ENCODE data around the gene COL1A1.

Gene COL1A1

DNA sequence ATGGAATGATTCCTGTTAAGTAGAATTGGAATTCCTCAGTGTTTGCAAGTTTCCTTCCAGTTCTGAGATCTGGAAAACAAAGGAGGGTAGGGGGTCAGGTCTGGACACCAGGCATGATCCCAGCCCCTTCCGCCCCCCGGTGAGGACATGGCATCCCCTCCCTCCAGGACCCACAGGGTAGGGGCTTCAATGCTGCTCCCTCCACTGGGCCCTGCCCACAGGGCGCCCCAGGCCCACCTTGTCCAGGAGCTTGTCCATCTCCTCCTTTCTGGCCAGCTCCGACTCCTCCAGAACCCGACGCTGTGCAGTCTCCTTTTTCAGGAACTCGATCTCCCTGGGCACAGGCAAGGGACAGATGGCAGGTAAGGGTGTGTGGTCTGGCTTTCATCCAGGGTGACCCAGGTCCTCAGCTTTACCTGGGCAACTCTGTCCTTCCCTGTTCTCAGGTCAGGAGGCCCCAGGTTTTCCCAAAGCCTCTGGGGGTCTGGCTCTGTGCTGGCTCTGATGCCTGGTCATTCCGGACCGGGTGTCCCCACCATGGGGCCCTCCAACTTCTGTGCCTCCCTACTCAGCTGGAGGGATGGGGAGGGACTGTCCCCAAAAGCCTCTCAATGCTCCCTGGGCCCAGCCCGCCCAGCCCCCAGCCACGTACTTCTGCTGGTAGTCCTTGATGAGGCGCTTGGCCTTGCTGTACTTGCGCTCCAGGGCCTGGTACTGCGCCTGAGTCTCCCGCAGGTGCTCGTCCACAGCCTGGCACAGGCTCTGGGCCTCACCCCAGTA, 65.9 kb downstream of the COL1A1 start:
- TF ChIP-seq TAF1 (IDR thresholded peaks at IDR 0.05; ENCODE audit: low read depth) = no peak
- TF ChIP-seq EGR1 (IDR thresholded peaks at IDR 0.05) = no peak
- no peak for TF ChIP-seq CREB1 (IDR thresholded peaks at IDR 0.05; ENCODE audit: low read depth)
- TF ChIP-seq FOXM1 (IDR thresholded peaks at IDR 0.05; ENCODE audit: borderline replicate concordance, low read depth) = no peak
- no peak for TF ChIP-seq ZBTB7A (IDR thresholded peaks at IDR 0.05; ENCODE audit: low read depth)
- no peak for TF ChIP-seq TEAD4 (IDR thresholded peaks at IDR 0.05)
- TF ChIP-seq, protein P1, sequence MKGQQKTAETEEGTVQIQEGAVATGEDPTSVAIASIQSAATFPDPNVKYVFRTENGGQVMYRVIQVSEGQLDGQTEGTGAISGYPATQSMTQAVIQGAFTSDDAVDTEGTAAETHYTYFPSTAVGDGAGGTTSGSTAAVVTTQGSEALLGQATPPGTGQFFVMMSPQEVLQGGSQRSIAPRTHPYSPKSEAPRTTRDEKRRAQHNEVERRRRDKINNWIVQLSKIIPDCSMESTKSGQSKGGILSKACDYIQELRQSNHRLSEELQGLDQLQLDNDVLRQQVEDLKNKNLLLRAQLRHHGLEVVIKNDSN (IDR thresholded peaks at IDR 0.05) = no peak
- TF ChIP-seq NFIC (IDR thresholded peaks at IDR 0.05) = no peak
- TF ChIP-seq TCF12 (IDR thresholded peaks at IDR 0.05; ENCODE audit: low read depth) = no peak

DNA sequence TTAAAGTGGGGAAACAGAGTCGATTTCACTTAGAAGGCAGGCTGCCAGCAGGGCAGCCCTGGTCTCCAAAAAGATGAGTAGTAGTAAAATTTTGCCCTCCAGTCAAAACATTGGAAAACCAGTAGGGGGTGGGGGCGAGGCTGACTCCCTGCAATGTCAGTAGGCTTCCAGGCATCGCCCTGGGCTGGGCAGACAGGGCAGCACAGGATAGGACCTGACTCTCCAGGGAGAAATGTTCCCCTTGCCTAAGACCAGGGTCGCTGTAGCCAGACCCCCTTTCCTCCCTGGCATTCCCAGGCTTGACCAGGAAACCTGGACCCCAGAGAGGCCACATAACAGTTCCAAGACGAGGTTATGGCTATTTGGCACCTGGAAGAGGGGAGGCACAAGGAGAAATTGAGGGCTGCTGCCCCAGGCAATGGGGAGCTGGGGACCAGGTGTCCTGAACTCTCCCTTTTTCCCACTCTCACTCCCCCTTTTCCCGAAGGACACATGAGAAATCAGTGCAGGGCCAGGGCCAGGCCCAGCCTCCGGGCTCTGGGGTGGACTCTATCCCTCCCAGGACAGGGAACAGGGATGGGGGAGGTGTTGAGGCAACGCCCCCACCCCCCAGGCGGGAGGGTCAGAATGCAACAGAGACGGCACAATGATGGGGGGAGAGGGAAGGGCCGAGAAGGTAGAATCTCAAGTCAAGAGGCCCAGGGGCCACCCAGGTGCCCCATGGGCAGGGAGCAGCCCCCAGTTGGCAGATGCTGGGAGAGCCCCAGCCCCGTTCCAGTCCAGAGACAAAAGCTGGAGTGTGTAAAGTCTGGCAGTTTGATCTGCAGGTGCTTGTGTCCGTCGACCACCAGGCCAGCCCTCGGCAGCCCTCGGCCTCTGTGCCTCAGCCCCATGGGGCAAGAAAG, 67.0 kb downstream of the COL1A1 start:
- no peak for TF ChIP-seq TEAD4 (IDR thresholded peaks at IDR 0.05)
- TF ChIP-seq RAD21 (IDR thresholded peaks at IDR 0.05; ENCODE audit: low read depth) = no peak
- TF ChIP-seq CEBPB (IDR thresholded peaks at IDR 0.05) = no peak
- TF ChIP-seq TCF12 (IDR thresholded peaks at IDR 0.05; ENCODE audit: low read depth) = no peak
- no peak for TF ChIP-seq FOXM1 (IDR thresholded peaks at IDR 0.05; ENCODE audit: borderline replicate concordance, low read depth)
- no peak for TF ChIP-seq CREB1 (IDR thresholded peaks at IDR 0.05; ENCODE audit: low read depth)
- no peak for TF ChIP-seq YY1 (IDR thresholded peaks at IDR 0.05; ENCODE audit: low read depth)
- TF ChIP-seq TAF1 (IDR thresholded peaks at IDR 0.05; ENCODE audit: low read depth) = no peak
- no peak for TF ChIP-seq NFIC (IDR thresholded peaks at IDR 0.05)
- TF ChIP-seq, protein P2, sequence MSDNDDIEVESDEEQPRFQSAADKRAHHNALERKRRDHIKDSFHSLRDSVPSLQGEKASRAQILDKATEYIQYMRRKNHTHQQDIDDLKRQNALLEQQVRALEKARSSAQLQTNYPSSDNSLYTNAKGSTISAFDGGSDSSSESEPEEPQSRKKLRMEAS (IDR thresholded peaks at IDR 0.05) = no peak
- TF ChIP-seq, protein P1 (IDR thresholded peaks at IDR 0.05) = no peak
- TF ChIP-seq EGR1 (IDR thresholded peaks at IDR 0.05) = no peak
- no peak for TF ChIP-seq ZBTB7A (IDR thresholded peaks at IDR 0.05; ENCODE audit: low read depth)
- TF ChIP-seq, protein P3, sequence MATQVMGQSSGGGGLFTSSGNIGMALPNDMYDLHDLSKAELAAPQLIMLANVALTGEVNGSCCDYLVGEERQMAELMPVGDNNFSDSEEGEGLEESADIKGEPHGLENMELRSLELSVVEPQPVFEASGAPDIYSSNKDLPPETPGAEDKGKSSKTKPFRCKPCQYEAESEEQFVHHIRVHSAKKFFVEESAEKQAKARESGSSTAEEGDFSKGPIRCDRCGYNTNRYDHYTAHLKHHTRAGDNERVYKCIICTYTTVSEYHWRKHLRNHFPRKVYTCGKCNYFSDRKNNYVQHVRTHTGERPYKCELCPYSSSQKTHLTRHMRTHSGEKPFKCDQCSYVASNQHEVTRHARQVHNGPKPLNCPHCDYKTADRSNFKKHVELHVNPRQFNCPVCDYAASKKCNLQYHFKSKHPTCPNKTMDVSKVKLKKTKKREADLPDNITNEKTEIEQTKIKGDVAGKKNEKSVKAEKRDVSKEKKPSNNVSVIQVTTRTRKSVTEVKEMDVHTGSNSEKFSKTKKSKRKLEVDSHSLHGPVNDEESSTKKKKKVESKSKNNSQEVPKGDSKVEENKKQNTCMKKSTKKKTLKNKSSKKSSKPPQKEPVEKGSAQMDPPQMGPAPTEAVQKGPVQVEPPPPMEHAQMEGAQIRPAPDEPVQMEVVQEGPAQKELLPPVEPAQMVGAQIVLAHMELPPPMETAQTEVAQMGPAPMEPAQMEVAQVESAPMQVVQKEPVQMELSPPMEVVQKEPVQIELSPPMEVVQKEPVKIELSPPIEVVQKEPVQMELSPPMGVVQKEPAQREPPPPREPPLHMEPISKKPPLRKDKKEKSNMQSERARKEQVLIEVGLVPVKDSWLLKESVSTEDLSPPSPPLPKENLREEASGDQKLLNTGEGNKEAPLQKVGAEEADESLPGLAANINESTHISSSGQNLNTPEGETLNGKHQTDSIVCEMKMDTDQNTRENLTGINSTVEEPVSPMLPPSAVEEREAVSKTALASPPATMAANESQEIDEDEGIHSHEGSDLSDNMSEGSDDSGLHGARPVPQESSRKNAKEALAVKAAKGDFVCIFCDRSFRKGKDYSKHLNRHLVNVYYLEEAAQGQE (IDR thresholded peaks at IDR 0.05; ENCODE audit: low read depth) = no peak

DNA sequence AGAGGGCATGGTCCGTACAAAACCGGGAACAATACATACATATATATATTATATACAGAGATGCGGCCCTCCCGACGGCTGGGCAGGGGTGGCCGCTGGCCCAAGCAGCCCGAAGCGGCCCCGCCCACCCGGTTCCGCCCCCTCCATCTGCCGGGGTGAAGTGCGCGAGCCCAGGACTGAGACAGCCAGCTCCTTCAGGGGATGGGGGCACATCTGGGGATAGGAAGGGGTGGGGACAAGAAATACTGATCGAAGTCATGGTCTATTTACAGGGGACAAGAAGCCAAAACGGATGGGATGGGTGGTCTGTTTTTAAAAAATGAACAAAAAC, 67.7 kb downstream of the COL1A1 start:
- TF ChIP-seq CREB1 (IDR thresholded peaks at IDR 0.05; ENCODE audit: low read depth) (no peak), NFIC (IDR thresholded peaks at IDR 0.05) (no peak), YY1 (IDR thresholded peaks at IDR 0.05; ENCODE audit: low read depth) (no peak), ZBTB7A (IDR thresholded peaks at IDR 0.05; ENCODE audit: low read depth) (no peak), RAD21 (IDR thresholded peaks at IDR 0.05; ENCODE audit: low read depth) (no peak)
- TF ChIP-seq, protein P2 (IDR thresholded peaks at IDR 0.05) = no peak
- TF ChIP-seq, protein P3 (IDR thresholded peaks at IDR 0.05; ENCODE audit: low read depth) = no peak
